Epithelial cell of proximal tubule (primary cell): ENCODE measurements around the gene GRAMD2B. TPM values are rescaled to one million over a fixed set of nuclear protein-coding genes. Genes with fewer than 3 reads are reported as not detected.
"Not testable (repeated sequence)": the region's sequence is repeated elsewhere in the genome, so short reads cannot be mapped to it uniquely, and the experiment has no call there.

ENCODE experiments used
- DNase-seq: peaks from one replicate; pipeline ENCODE4 v3.0.0-alpha.2; 2011; ENCODE audit warnings: low read depth
- H3K4me3 ChIP-seq: 2 replicates; pipeline ENCODE4 v1.5.1; 2011; ENCODE audit warnings: low read depth, mild to moderate bottlenecking, low read length
- total RNA-seq: library from RNA; depleted of rRNA; stranded (reverse); fragments of >200 nt; gene quantifications from 2 replicates; pipeline ENCODE4 v1.2.3, GENCODE V29; 2015
- TF ChIP-seq, protein P1 (sequence below): conservative IDR thresholded peaks from 2 replicates; pipeline ENCODE4 v1.5.1; 2012; ENCODE audit warnings: low read depth, mild to moderate bottlenecking, low read length

Gene GRAMD2B
- total RNA-seq, 1 donor from 2014 or later = 43.2 TPM

DNA sequence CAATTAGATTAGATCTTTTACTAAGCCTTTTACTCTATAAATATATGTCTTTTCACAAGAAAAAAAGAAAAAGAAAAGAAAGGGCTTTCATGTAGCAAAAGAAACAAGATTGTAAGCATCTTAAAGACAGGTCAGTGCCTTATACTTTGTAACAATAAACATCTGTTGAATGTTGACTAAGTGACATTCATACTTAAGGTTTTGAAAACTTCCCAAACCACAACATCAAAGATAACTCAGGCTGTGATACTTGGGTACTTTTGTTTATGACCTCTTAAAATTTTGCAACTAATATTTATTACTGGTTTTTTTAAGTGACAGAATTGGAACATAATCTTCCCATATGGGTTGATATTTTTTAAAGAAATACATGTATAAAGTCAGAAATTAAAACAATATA is 7.4 kb downstream of the GRAMD2B start:
- no peak for DNase-seq
- no peak overlapping the region for H3K4me3 ChIP-seq

DNA sequence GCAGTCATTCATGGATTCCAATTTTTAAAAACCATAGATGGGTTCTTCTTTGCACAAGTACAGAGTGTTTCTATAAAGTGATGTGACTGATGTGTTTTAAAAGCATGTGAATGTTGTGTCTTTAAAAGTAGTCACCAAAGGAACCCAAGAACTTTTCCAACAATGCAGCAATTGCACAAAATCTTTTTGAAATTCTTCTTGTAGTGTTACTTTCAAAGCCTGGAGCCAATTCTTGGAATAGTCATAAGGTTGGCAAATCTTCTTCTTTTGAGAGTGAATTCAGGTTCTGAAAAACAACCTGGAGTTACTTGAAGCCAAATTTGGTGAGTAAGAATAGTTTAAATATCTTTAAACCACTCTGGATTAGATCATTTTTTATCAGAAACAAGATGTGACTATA is 10.5 kb downstream of the GRAMD2B start:
- DNase-seq = no peak
- TF ChIP-seq, protein P1, sequence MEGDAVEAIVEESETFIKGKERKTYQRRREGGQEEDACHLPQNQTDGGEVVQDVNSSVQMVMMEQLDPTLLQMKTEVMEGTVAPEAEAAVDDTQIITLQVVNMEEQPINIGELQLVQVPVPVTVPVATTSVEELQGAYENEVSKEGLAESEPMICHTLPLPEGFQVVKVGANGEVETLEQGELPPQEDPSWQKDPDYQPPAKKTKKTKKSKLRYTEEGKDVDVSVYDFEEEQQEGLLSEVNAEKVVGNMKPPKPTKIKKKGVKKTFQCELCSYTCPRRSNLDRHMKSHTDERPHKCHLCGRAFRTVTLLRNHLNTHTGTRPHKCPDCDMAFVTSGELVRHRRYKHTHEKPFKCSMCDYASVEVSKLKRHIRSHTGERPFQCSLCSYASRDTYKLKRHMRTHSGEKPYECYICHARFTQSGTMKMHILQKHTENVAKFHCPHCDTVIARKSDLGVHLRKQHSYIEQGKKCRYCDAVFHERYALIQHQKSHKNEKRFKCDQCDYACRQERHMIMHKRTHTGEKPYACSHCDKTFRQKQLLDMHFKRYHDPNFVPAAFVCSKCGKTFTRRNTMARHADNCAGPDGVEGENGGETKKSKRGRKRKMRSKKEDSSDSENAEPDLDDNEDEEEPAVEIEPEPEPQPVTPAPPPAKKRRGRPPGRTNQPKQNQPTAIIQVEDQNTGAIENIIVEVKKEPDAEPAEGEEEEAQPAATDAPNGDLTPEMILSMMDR = no peak
- no peak overlapping the region for H3K4me3 ChIP-seq

More for the DNA sequence above, 7.4 kb downstream of the GRAMD2B start:
- TF ChIP-seq, protein P1 = no peak

DNA sequence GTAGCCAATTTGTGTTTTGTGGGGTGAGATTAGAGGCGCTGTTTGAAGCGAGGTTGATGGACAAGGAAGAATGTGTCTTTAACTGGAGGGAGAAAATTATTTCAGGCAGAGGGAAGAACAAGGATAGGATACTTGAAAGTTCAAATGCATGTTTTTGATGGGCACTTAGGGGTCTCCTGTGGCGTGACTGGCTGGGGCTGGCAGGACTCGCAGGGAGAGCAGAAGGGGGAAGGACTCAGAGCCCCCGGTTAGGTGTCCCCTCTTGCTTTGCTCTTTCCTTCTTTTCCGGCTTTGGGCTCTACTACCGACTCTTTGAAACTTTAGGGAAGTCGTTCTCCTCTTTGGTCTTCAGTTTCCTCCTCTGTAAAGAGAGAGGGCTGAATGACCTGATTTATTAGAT is 12.1 kb downstream of the GRAMD2B start:
- H3K4me3 ChIP-seq = no peak overlapping the region
- DNase-seq = no peak
- TF ChIP-seq, protein P1 = no peak

DNA sequence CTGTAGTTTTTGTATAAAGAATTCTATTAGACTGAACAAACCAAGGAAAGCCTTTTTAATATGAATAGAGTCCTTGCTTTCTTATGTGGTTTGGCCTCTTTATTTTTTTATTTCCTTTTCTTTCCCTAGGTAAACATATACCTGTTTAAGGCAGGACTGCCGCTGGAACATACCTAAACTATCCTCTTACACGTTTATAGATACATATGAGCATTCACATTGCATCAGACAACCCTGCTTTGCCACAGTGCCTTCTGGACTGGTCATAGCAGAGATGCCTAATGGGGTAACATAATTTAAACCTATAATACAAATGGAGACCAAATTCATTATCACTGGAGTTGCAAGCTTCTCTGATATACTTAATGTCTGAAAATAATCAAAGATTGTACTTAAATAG is 12.5 kb downstream of the GRAMD2B start:
- no peak overlapping the region for H3K4me3 ChIP-seq
- TF ChIP-seq, protein P1 = no peak
- DNase-seq = no peak

DNA sequence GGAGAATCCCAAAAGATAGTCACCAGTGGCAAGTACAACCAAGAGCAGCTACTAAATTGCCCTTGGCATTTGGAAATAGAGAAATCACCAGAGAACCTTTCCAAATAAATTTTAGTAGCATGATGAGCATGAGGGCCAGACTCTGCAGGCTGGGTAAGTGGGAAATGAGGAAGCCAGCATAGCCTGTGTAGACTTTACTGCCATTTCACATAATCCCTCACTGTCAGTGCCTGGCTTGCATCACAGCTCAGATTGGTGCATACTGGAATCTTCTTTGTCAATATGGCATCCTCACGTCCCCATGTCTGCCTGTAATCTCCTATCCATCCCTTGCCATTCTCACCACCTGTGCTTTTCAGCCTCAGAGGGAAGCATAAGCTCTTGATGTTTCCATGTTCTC is 14.5 kb downstream of the GRAMD2B start:
- no peak for DNase-seq
- TF ChIP-seq, protein P1 = no peak
- no peak overlapping the region for H3K4me3 ChIP-seq

DNA sequence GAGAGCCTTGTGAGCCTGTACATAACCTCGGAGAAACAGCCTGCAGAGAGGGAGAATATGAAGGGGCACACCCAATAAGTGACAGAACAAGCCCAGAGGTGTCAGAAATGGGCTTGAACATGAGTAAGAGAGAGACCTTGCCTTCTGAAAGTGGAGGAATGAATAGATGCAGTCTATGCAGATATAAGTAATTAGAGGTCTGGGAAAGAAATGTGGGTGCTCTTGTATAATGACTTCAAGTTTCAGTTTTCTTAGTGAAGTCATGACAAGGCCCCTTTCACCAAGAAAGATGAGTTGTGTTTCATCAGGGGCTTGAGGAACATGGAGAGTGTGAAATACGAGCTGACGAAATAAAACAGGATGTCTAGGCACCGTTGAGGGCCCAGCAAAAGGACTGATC is 15.1 kb downstream of the GRAMD2B start:
- no peak for DNase-seq
- TF ChIP-seq, protein P1 = no peak
- H3K4me3 ChIP-seq = no peak overlapping the region

DNA sequence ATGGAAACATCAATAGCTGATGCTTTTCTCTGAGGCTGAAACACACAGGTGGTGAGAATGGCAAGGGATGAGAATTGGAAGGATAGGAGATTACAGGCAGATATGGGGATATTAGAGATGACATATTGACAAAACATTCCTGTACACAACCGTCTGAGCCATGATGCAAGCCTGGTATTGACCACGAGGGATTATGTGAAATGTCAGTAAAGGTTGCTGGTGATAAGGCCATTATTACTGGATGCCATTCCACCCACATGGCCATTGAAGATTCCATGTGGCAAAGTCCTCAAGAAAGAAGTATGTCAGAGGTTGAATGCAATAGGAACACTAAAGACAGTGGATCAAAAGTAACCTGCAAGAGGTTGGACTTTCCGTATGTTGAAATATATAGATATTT is 15.7 kb downstream of the GRAMD2B start:
- DNase-seq = no peak
- TF ChIP-seq, protein P1 = no peak
- no peak overlapping the region for H3K4me3 ChIP-seq

DNA sequence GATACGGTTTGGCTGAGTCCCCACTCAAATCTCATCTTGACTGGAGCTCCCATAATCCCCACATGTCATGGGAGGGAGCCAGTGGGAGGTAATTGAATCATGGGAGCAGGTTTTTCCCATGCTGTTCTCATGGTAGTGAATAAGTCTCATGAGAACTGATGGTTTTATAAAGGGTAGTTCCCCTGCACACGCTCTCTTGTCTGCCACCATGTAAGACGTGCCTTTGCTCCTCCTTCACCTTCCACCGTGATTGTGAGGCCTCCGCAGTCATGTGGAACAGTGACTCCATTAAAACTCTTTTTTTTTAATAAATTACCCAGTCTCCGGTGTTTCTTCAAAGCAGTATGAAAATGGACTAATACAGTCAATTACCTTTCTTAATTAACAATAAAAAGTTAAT is 16.5 kb downstream of the GRAMD2B start:
- not testable (repeated sequence) for H3K4me3 ChIP-seq, DNase-seq
